Measurements from ENCODE around the gene FLYWCH2. TPM values are rescaled to one million over a fixed set of nuclear protein-coding genes. Genes with fewer than 3 reads are reported as not detected.

The FLYWCH2 gene
- total RNA-seq, 1 donor from 2014 or later = 26.9 TPM

DNA sequence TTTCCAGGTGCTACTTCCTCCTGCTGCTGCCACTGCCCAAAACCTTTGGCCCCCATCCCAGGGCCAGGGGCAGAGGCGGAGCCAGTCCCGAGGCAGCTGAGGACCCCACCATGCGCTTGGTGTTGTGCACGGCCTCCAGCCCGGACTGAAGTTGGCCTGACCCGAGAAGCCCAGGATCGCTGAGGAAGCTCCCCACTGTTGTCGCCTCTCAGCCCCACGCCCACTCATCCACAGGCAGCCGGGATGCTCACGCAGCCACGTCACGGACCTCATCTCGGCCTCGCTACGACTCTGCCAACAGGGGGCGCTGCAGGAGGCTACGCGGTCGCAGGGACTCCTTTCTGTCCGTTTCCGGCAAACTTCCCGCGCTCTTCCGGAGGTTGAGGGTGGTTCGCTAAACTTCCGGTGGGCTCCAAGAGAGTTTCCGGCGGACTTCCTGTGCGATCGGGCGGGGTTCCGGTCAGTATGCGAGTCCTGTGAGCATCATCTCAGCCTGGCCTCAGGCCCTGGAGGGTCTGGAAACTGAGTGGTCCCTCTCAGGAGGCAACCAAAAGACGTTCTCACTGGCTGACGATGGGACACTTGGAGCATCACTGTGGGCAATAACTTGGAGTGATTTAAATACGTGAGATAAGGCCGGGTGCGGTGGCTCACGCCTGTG is 40.5 kb upstream of the FLYWCH2 start:
- Mint-ChIP-seq H3K36me3 (ENCODE audit: insufficient read depth) (no peaks in the 10 kb centered on the region), H3K9me3 (ENCODE audit: low read depth) (no peaks in the 10 kb centered on the region), H3K4me3 (ENCODE audit: low read depth) (no peak overlapping the region), H3K27ac (no peak overlapping the region), H3K4me1 (ENCODE audit: low read depth) (peaks cover 8% of the 10 kb centered on the region), H3K27me3 (peaks cover 10% of the 10 kb centered on the region)
- TF ChIP-seq, protein P1, sequence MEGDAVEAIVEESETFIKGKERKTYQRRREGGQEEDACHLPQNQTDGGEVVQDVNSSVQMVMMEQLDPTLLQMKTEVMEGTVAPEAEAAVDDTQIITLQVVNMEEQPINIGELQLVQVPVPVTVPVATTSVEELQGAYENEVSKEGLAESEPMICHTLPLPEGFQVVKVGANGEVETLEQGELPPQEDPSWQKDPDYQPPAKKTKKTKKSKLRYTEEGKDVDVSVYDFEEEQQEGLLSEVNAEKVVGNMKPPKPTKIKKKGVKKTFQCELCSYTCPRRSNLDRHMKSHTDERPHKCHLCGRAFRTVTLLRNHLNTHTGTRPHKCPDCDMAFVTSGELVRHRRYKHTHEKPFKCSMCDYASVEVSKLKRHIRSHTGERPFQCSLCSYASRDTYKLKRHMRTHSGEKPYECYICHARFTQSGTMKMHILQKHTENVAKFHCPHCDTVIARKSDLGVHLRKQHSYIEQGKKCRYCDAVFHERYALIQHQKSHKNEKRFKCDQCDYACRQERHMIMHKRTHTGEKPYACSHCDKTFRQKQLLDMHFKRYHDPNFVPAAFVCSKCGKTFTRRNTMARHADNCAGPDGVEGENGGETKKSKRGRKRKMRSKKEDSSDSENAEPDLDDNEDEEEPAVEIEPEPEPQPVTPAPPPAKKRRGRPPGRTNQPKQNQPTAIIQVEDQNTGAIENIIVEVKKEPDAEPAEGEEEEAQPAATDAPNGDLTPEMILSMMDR (IDR thresholded peaks at IDR 0.05; ENCODE audit: unreplicated experiment) = peak; percentile 43
- no peak for DNase-seq (ENCODE audit: low spot score, unreplicated experiment)

DNA sequence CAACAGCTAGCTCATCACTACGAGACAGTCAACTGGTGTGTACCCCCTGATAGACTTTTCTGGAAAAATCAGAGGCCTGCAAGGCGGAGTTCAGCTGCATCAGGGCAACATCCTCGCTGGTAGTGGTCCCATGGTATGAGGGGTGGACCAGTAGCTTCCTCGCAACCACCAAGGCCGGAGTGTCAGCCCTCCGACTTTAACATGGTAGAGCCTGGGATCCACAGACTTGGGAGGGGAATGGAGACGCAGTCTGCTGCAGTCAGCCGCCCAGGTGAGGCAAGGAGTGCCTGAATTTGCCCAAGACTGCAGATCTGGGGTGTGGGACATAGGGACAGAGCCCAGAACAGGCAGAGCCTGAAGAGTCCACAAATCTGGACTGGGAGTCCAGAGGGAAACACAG is 39.5 kb upstream of the FLYWCH2 start:
- TF ChIP-seq, protein P1 (IDR thresholded peaks at IDR 0.05; ENCODE audit: unreplicated experiment) = no peak
- H3K27ac Mint-ChIP-seq = no peak overlapping the region
- DNase-seq (ENCODE audit: low spot score, unreplicated experiment) = no peak
- no peaks in the 10 kb centered on the region for H3K9me3 Mint-ChIP-seq (ENCODE audit: low read depth)
- H3K27me3 Mint-ChIP-seq = peaks cover 3% of the 10 kb centered on the region
- H3K4me3 Mint-ChIP-seq (ENCODE audit: low read depth) = no peak overlapping the region
- no peaks in the 10 kb centered on the region for H3K36me3 Mint-ChIP-seq (ENCODE audit: insufficient read depth)
- H3K4me1 Mint-ChIP-seq (ENCODE audit: low read depth) = peaks cover 8% of the 10 kb centered on the region

DNA sequence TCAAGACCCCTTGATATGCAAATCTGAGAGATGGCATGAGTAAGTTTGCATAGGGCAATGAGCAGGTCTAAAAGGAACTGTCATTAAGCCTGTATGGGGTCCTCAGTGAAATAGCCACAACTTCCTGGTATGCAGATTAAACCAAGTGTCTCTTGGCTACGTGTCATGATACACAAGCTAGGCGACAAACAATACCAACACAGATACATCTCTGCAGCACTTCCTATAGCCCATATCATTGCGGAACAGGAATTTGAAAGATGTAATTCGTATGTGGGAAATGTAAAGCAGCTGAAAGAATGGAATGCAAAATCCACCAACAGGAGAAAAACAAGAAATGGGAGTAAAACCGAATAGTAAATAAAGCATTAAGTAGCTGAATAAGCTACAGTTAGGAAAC is 37.9 kb upstream of the FLYWCH2 start:
- Mint-ChIP-seq H3K4me3 (ENCODE audit: low read depth) (no peak overlapping the region), H3K27me3 (peaks cover 8% of the 10 kb centered on the region)

DNA sequence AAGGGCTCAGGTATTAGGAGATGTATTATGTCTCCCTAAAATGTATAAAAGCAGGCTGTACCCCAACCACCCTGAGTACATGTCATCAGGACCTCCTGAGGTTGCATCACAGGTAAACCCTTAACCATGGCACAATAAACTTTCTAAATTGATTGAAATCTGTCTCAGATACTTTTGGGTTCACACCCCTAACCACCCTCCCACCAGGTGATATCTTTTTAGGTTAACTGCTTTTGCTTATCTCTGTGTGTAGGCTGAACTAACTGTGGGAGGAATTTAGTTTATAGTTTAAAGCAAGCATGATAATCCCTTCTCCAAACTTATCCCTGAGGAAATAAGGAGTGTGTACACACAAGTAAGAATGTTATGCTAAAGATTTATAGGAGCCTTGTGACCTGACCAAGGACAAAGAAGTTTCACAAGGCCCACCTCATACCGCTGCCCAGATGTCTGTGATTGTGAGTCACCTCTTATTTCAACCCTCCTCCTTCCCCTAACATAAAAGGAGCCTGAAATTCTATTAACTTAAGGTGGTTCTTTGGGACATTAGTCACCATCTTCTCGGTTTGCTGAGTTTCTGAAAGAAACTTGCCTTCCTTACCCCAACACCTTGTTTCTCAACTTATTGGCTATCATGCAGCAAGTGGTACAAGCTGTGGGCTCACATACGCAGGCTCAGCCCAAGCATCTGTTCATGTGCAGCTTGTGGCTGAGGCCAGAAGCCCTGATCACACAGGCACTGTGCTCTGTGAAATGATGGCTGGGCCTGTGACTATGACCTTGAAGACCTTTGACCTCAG is 36.3 kb upstream of the FLYWCH2 start:
- peaks cover 8% of the 10 kb centered on the region for H3K27me3 Mint-ChIP-seq
- H3K27ac Mint-ChIP-seq = peak overlapping the region; percentile 78
- TF ChIP-seq, protein P1 (IDR thresholded peaks at IDR 0.05; ENCODE audit: unreplicated experiment) = no peak
- no peak for DNase-seq (ENCODE audit: low spot score, unreplicated experiment)
- H3K9me3 Mint-ChIP-seq (ENCODE audit: low read depth) = no peaks in the 10 kb centered on the region
- H3K4me1 Mint-ChIP-seq (ENCODE audit: low read depth) = peaks cover 8% of the 10 kb centered on the region
- H3K36me3 Mint-ChIP-seq (ENCODE audit: insufficient read depth) = no peaks in the 10 kb centered on the region
- H3K4me3 Mint-ChIP-seq (ENCODE audit: low read depth) = no peak overlapping the region

More for the DNA sequence above, 37.9 kb upstream of the FLYWCH2 start:
- DNase-seq (ENCODE audit: low spot score, unreplicated experiment) = no peak
- Mint-ChIP-seq H3K4me1 (ENCODE audit: low read depth) (peaks cover 8% of the 10 kb centered on the region), H3K36me3 (ENCODE audit: insufficient read depth) (no peaks in the 10 kb centered on the region), H3K27ac (no peak overlapping the region), H3K9me3 (ENCODE audit: low read depth) (no peaks in the 10 kb centered on the region)
- TF ChIP-seq, protein P1 (IDR thresholded peaks at IDR 0.05; ENCODE audit: unreplicated experiment) = no peak

DNA sequence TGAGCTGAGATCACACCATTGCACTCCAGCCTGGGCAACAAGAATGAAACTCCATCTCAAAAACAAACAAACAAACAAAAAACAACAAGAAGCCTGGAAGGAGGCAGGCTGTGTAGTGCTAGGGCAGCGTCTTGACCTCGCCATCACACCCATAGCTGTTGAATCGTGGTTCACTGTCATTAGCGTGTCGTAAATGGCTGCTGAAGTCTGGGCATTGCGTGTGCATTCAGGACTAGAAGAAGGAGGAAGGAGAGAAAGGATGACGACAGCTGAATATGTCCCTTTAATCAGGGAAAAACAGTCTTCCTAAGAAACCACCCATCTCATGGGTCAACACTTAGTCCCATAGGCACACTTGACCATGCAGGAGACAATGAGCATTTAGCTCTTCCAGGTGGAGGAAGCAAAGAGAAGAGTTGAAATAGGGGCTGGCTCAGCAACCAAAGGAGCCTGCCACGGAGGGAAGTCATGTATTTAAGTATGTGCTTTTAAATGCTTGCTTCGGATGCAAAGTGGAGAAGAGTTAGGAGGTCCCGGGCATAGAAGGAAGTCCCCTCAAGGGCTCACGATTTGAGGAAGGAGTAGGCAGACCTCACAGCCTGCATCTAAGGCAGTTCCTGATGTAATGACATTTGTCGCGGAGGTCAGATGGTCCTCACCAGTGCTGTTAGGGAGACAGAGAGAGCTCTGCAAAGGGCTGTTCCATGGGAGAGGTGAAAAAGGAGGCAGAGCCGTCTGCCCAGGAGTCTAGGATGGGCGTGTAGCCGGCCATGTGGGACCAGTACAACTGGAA is 33.9 kb upstream of the FLYWCH2 start:
- no peak for DNase-seq (ENCODE audit: low spot score, unreplicated experiment)
- H3K27me3 Mint-ChIP-seq = peaks cover 6% of the 10 kb centered on the region
- H3K4me1 Mint-ChIP-seq (ENCODE audit: low read depth) = peaks cover 8% of the 10 kb centered on the region
- H3K9me3 Mint-ChIP-seq (ENCODE audit: low read depth) = peaks cover under 1% of the 10 kb centered on the region
- TF ChIP-seq, protein P1 (IDR thresholded peaks at IDR 0.05; ENCODE audit: unreplicated experiment) = no peak
- H3K27ac Mint-ChIP-seq = no peak overlapping the region
- peaks cover 3% of the 10 kb centered on the region for H3K36me3 Mint-ChIP-seq (ENCODE audit: insufficient read depth)
- H3K4me3 Mint-ChIP-seq (ENCODE audit: low read depth) = no peak overlapping the region
